ENCODE data around the gene HIP1. TPM values are rescaled to one million over a fixed set of nuclear protein-coding genes. Genes with fewer than 3 reads are reported as not detected.
"Not testable (repeated sequence)": the region's sequence is repeated elsewhere in the genome, so short reads cannot be mapped to it uniquely, and the experiment has no call there.

Gene HIP1
- total RNA-seq (2021; ENCODE audit: unreplicated experiment) = 43.3 TPM
- polyA plus RNA-seq (2012; ENCODE audit: insufficient read length) = 24.8 TPM
- Bru-seq, nascent RNA = percentile 58 among the genes with signal in this experiment
- percentile 59 among the genes with signal in this experiment for BruChase-seq, experiment 1, labeled RNA remaining after a 2-hour chase
- BruChase-seq, experiment 2, labeled RNA remaining after a 6-hour chase = percentile 69 among the genes with signal in this experiment
- long read RNA-seq, full-length matches to known transcripts = 1 of 44 reads
- long read RNA-seq, partial matches to known transcripts = 8 of 44 reads
- long read RNA-seq, other reads (novel, unspliced or antisense) = 35 of 44 reads

DNA sequence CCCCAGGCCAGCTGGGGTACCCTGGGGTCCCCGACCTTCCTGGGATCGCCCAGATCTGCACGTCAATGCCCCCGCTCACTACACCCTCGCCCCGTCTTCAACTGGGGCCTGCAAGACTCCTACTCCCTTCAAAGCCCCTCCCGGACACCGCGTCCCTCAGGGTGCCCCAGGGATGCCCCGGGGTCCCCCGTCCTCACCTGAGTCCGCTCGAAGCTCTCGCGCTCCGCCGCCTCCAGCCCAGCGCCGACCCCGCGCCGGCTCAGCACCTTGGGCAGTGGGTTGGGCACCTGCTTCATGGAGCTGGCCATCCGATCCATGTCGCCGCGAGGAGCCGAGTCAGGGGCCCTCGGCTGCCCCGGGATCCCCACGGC lies at the start of gene HIP1:
TSS of gene HIP1 (minus strand) at position 338 of the 371 bp plus-strand sequence. CDS start at position 317, 21 bp downstream.
- Histone ChIP-seq H3K27me3 (ENCODE audit: control insufficient read depth, insufficient read depth, low read length) (no peaks in the 10 kb centered on the region), H3K27ac (ENCODE audit: low read length) (peak within 1 kb of the TSS; percentile 78), H3K4me1 (ENCODE audit: control insufficient read depth, insufficient read depth, low read length) (peaks cover 10% of the 10 kb centered on the region), H3K4me3 (ENCODE audit: low read depth in 2 of 2, low read length in 2 of 2) (peak within 1 kb of the TSS; percentile 70 to 93), H3K9me3 (ENCODE audit: control insufficient read depth, insufficient read depth, low read depth, low read length) (no peaks in the 10 kb centered on the region), H3K36me3 (ENCODE audit: control insufficient read depth, insufficient read depth, low read length) (no peaks in the 10 kb centered on the region)
- ChIA-PET CTCF (interaction anchor here (0.8 kb wide), 1 partner anchor 89 kb away, joined by 3 read pairs; no protein-coding TSS in a partner anchor), POLR2A (no interaction called here)
- no TSS peak for BruUV-seq (replicated peaks)
- ATAC-seq = no peak
- in situ Hi-C loops (cut with HindIII; ENCODE audit: low pct_unique_long_range_greater_than_20kb, low sequenced_read_pairs) = no loop called here
- no peak for DNase-seq (ENCODE audit: low read depth, low spot score)
- intact Hi-C loops (cut with micrococcal nuclease; ENCODE audit: unreplicated experiment) = loop anchor here (10.0 kb wide), 1 partner anchor 94 kb away; no protein-coding TSS in a partner anchor
- TF ChIP-seq, protein P1, sequence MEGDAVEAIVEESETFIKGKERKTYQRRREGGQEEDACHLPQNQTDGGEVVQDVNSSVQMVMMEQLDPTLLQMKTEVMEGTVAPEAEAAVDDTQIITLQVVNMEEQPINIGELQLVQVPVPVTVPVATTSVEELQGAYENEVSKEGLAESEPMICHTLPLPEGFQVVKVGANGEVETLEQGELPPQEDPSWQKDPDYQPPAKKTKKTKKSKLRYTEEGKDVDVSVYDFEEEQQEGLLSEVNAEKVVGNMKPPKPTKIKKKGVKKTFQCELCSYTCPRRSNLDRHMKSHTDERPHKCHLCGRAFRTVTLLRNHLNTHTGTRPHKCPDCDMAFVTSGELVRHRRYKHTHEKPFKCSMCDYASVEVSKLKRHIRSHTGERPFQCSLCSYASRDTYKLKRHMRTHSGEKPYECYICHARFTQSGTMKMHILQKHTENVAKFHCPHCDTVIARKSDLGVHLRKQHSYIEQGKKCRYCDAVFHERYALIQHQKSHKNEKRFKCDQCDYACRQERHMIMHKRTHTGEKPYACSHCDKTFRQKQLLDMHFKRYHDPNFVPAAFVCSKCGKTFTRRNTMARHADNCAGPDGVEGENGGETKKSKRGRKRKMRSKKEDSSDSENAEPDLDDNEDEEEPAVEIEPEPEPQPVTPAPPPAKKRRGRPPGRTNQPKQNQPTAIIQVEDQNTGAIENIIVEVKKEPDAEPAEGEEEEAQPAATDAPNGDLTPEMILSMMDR (IDR thresholded peaks at IDR 0.05) = no peak
- TF ChIP-seq SIN3A (IDR thresholded peaks at IDR 0.05; ENCODE audit: borderline replicate concordance, insufficient read depth, low read depth, low read length) = no peak
- no peak for TF ChIP-seq TCF7L2 (IDR thresholded peaks at IDR 0.05; ENCODE audit: low read depth, low read length)
- TF ChIP-seq POLR2AphosphoS5 (IDR thresholded peaks at IDR 0.05; ENCODE audit: low read depth, low read length) = no peak
- TF ChIP-seq, protein P2, sequence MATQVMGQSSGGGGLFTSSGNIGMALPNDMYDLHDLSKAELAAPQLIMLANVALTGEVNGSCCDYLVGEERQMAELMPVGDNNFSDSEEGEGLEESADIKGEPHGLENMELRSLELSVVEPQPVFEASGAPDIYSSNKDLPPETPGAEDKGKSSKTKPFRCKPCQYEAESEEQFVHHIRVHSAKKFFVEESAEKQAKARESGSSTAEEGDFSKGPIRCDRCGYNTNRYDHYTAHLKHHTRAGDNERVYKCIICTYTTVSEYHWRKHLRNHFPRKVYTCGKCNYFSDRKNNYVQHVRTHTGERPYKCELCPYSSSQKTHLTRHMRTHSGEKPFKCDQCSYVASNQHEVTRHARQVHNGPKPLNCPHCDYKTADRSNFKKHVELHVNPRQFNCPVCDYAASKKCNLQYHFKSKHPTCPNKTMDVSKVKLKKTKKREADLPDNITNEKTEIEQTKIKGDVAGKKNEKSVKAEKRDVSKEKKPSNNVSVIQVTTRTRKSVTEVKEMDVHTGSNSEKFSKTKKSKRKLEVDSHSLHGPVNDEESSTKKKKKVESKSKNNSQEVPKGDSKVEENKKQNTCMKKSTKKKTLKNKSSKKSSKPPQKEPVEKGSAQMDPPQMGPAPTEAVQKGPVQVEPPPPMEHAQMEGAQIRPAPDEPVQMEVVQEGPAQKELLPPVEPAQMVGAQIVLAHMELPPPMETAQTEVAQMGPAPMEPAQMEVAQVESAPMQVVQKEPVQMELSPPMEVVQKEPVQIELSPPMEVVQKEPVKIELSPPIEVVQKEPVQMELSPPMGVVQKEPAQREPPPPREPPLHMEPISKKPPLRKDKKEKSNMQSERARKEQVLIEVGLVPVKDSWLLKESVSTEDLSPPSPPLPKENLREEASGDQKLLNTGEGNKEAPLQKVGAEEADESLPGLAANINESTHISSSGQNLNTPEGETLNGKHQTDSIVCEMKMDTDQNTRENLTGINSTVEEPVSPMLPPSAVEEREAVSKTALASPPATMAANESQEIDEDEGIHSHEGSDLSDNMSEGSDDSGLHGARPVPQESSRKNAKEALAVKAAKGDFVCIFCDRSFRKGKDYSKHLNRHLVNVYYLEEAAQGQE (IDR thresholded peaks at IDR 0.05; ENCODE audit: insufficient read depth in 1 of 2, low read depth in 2 of 2, low read length in 1 of 2) = no peak

DNA sequence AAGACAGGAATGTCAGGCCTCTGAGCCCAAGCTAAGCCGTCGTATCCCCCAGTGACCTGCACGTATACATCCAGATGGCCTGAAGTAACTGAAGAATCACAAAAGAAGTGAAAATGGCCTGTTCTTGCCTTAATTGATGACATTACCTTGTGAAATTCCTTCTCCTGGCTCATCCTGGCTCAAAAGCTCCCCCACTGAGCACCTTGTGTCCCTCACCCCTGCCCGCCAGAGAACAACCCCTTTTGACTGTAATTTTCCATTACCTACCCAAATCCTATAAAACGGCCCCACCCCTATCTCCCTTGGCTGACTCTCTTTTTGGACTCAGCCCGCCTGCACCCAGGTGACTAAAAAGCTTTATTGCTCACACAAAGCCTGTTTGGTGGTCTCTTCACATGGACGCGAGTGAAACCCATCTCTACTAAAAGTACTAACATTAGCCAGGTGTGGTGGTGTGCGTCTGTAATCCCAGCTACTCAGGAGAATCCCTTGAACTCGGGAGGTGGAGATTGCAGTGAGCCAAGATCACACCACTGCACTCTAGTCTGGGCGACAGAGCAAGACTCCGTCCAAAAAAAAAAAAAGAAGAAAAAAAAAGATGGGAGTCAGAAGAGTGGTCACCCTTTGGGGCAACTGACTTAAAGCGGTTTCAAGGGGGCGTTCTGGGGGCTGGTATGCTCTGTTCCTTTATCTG lies 49.6 kb upstream of the HIP1 start:
- CTCF ChIA-PET; POLR2A ChIA-PET; BruUV-seq (replicated peaks); DNase-seq (ENCODE audit: low read depth, low spot score); H3K27me3 ChIP-seq (ENCODE audit: control insufficient read depth, insufficient read depth, low read length); H3K4me3 ChIP-seq (ENCODE audit: low read depth in 2 of 2, low read length in 2 of 2); in situ Hi-C loops (cut with HindIII; ENCODE audit: low pct_unique_long_range_greater_than_20kb, low sequenced_read_pairs); ATAC-seq; H3K27ac ChIP-seq (ENCODE audit: low read length); intact Hi-C loops (cut with micrococcal nuclease; ENCODE audit: unreplicated experiment); H3K4me1 ChIP-seq (ENCODE audit: control insufficient read depth, insufficient read depth, low read length); H3K36me3 ChIP-seq (ENCODE audit: control insufficient read depth, insufficient read depth, low read length); H3K9me3 ChIP-seq (ENCODE audit: control insufficient read depth, insufficient read depth, low read depth, low read length): not testable (repeated sequence)

DNA sequence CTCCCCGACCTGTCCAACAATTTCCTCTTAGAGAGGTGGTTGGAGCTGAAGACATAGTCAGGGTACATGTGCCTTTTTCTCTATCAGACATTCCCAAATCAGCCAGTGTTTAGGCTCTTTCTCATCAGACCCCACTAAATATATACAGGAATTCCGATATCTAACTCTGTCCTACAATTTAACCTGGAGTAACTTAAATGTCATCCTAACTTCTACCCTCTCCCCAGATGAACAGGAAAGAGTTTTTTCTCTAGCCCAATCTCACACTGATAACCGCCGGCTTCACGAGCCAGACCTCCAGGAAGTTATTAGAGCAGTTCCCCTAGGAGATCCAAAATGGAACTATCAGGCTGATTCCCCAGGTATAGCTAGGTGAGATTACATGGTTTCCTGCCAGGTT lies 44.3 kb upstream of the HIP1 start:
- BruUV-seq (replicated peaks); H3K4me3 ChIP-seq (ENCODE audit: low read depth in 2 of 2, low read length in 2 of 2); H3K36me3 ChIP-seq (ENCODE audit: control insufficient read depth, insufficient read depth, low read length); ATAC-seq; in situ Hi-C loops (cut with HindIII; ENCODE audit: low pct_unique_long_range_greater_than_20kb, low sequenced_read_pairs); intact Hi-C loops (cut with micrococcal nuclease; ENCODE audit: unreplicated experiment); DNase-seq (ENCODE audit: low read depth, low spot score); CTCF ChIA-PET; H3K27ac ChIP-seq (ENCODE audit: low read length); H3K9me3 ChIP-seq (ENCODE audit: control insufficient read depth, insufficient read depth, low read depth, low read length); H3K27me3 ChIP-seq (ENCODE audit: control insufficient read depth, insufficient read depth, low read length); H3K4me1 ChIP-seq (ENCODE audit: control insufficient read depth, insufficient read depth, low read length): not testable (repeated sequence)
- POLR2A ChIA-PET = interaction anchor here (0.6 kb wide), 1 partner anchor 58 kb away, joined by 4 read pairs; no protein-coding TSS in a partner anchor

DNA sequence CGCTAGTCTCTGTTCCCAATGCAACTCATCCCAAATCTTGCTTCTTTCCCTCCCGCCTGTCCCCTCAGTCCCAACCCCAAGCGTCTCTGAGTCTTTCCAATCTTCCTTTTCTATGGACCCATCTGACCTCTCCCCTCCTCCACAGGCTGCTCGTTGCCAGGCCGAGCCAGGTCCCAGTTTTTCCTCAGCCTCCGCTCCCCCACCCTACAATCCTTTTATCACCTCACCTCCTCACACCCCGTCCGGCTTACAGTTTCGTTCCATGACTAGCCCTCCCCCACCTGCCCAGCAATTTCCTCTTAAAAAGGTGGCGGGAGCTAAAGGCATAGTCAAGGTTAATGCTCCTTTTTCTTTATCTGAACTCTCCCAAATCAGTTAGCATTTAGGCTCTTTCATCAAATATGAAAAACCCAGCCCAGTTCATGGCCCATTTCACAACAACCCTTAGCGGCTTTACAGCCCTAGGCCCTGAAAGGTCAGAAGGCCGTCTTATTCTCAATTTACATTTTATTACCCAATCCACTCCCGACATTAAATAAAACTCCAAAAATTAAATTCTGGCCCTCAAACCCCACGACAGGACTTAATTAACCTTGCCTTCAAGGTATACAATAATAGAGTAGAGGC lies 42.0 kb upstream of the HIP1 start:
- POLR2A ChIA-PET; H3K36me3 ChIP-seq (ENCODE audit: control insufficient read depth, insufficient read depth, low read length); H3K27me3 ChIP-seq (ENCODE audit: control insufficient read depth, insufficient read depth, low read length); ATAC-seq; in situ Hi-C loops (cut with HindIII; ENCODE audit: low pct_unique_long_range_greater_than_20kb, low sequenced_read_pairs); DNase-seq (ENCODE audit: low read depth, low spot score); H3K27ac ChIP-seq (ENCODE audit: low read length); H3K4me1 ChIP-seq (ENCODE audit: control insufficient read depth, insufficient read depth, low read length); H3K4me3 ChIP-seq (ENCODE audit: low read depth in 2 of 2, low read length in 2 of 2); BruUV-seq (replicated peaks); H3K9me3 ChIP-seq (ENCODE audit: control insufficient read depth, insufficient read depth, low read depth, low read length); CTCF ChIA-PET; intact Hi-C loops (cut with micrococcal nuclease; ENCODE audit: unreplicated experiment): not testable (repeated sequence)

DNA sequence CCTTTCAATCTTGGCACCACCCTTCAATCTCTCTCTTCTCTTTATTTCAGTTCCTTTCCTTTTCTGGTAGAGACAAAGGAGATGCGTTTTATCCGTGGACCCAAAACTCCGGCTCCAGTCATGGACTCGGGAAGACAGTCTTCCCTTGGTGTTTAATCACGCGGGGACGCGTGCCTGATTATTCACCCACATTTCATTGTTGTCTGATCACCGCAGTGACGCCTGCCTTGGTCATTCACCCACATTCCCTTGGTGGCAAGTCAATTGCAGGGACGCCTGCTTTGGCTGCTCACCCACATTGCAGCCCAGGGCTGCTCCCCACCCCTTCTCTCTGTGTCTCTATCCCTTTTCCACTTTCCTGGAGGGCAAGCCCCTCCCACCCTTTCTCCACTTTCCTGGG lies 40.8 kb upstream of the HIP1 start:
- H3K27ac ChIP-seq (ENCODE audit: low read length); ATAC-seq; H3K36me3 ChIP-seq (ENCODE audit: control insufficient read depth, insufficient read depth, low read length); H3K9me3 ChIP-seq (ENCODE audit: control insufficient read depth, insufficient read depth, low read depth, low read length); H3K4me1 ChIP-seq (ENCODE audit: control insufficient read depth, insufficient read depth, low read length); in situ Hi-C loops (cut with HindIII; ENCODE audit: low pct_unique_long_range_greater_than_20kb, low sequenced_read_pairs); H3K4me3 ChIP-seq (ENCODE audit: low read depth in 2 of 2, low read length in 2 of 2); H3K27me3 ChIP-seq (ENCODE audit: control insufficient read depth, insufficient read depth, low read length); CTCF ChIA-PET; intact Hi-C loops (cut with micrococcal nuclease; ENCODE audit: unreplicated experiment); POLR2A ChIA-PET; DNase-seq (ENCODE audit: low read depth, low spot score); BruUV-seq (replicated peaks): not testable (repeated sequence)
